Stimulated activated memory B cell treated with anti-CD40 and anti-IgM and Interleukin-4, amounts not matched to agents 10 μg/mL and 1 μg/mL and 100 μg/mL, for 72 hours (primary cell): ENCODE results near the gene ARHGEF10L.
A peak's percentile ranks its signal among the peaks of the same experiment; 100 is the strongest.

ENCODE experiments used
- ATAC-seq: fragments of 150-1000 bp; cut with Tn5 transposase; 2 replicates; pipeline ENCODE4 v1.10.0; 2021
- H3K27ac Mint-ChIP-seq: one replicate; pipeline ENCODE4 v1.8.0; 2022; ENCODE audit warnings: mild to moderate bottlenecking, mixed read lengths
- H3K27me3 Mint-ChIP-seq: one replicate; pipeline ENCODE4 v1.8.0; 2022; ENCODE audit warnings: mixed read lengths
- H3K36me3 Mint-ChIP-seq: one replicate; pipeline ENCODE4 v1.8.0; 2022; ENCODE audit warnings: mixed read lengths
- H3K4me1 Mint-ChIP-seq: one replicate; pipeline ENCODE4 v1.8.0; 2022; ENCODE audit warnings: mixed read lengths
- H3K4me3 Mint-ChIP-seq: one replicate; pipeline ENCODE4 v1.8.0; 2022; ENCODE audit warnings: mild to moderate bottlenecking, moderate library complexity, mixed read lengths
- H3K9me3 Mint-ChIP-seq: one replicate; pipeline ENCODE4 v1.8.0; 2022; ENCODE audit warnings: mixed read lengths

ARHGEF10L gene

DNA sequence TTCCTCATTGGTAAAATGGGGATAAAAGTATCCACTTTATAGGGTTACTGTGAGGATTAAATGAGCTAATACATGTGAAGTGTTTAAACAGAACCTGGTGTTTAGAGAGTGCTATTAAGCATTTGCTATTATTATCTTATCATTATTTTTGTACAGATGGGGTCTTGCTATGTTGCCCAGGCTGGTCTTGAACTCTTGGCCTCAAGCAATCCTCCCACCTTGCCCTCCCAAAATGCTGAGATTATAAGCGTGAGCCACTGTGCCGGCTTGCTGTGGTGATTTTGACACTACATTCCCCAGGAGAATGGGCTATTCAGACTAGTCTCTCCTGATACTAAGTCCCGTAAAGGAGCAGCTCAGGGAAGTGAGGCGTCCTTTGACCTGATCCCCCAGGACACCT, 6.3 kb upstream of the ARHGEF10L start:
- Mint-ChIP-seq H3K4me1 (peaks cover 28% of the 10 kb centered on the region), H3K36me3 (no peaks in the 10 kb centered on the region), H3K4me3 (no peak overlapping the region), H3K9me3 (no peaks in the 10 kb centered on the region), H3K27ac (no peak overlapping the region), H3K27me3 (peaks cover 9% of the 10 kb centered on the region)
- no peak for ATAC-seq

DNA sequence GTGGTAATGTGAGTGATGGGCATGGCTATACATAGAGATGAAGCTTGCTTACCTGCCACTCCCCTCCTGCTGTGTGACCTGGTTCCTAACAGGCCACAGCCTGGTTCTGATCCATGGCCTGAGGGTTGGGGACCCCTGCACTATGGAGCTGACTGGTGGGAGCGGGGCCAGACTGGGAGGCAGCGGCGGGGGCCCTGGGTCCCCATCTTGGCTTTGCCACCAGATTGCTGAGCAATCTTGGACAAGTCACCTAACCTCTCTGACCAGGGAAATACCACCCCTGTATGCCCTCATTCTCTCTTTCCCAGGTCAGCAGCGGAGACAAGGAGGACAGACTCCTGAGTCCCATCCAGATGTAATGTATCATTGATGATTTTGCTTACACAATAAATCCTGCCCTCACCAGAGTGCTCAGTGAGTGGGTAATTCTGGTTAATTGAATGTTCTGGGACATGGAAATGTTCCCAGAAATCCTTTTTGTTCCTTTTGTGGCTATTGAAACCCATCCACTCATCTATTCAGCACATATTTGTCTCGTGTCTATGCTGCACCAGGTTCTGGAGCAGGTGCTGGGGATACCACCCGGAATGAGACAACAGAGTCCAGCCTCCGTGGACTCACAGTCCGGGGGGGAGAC, 4.1 kb upstream of the ARHGEF10L start:
- no peaks in the 10 kb centered on the region for H3K36me3 Mint-ChIP-seq
- H3K9me3 Mint-ChIP-seq = no peaks in the 10 kb centered on the region
- peaks cover 40% of the 10 kb centered on the region for H3K4me1 Mint-ChIP-seq
- H3K27ac Mint-ChIP-seq = peak overlapping the region; percentile 52
- H3K4me3 Mint-ChIP-seq = no peak overlapping the region
- ATAC-seq = no peak
- H3K27me3 Mint-ChIP-seq = peaks cover 21% of the 10 kb centered on the region

DNA sequence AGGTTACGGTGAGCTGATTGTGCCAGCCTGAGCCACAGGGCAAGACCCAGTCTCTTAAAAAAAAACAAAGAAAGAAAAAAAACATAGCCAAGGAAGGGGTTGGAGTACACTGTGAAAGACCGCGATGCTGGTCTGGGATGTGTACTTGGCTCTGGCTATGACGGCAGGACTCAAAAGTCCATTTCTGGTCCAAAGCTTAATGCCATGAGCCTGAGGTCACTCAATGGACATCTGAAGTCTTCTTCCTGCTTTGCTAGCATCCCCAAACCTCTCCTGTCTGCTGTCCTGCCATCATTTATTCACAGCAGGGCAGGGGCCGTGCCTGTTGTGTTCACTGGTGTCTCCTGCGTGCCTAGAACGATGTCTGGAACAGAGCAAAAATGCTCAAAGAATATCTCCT, 1.5 kb upstream of the ARHGEF10L start:
- no peak for ATAC-seq
- Mint-ChIP-seq H3K4me1 (peaks cover 39% of the 10 kb centered on the region), H3K27ac (no peak overlapping the region), H3K36me3 (no peaks in the 10 kb centered on the region), H3K4me3 (no peak overlapping the region), H3K27me3 (peaks cover 35% of the 10 kb centered on the region), H3K9me3 (no peaks in the 10 kb centered on the region)

DNA sequence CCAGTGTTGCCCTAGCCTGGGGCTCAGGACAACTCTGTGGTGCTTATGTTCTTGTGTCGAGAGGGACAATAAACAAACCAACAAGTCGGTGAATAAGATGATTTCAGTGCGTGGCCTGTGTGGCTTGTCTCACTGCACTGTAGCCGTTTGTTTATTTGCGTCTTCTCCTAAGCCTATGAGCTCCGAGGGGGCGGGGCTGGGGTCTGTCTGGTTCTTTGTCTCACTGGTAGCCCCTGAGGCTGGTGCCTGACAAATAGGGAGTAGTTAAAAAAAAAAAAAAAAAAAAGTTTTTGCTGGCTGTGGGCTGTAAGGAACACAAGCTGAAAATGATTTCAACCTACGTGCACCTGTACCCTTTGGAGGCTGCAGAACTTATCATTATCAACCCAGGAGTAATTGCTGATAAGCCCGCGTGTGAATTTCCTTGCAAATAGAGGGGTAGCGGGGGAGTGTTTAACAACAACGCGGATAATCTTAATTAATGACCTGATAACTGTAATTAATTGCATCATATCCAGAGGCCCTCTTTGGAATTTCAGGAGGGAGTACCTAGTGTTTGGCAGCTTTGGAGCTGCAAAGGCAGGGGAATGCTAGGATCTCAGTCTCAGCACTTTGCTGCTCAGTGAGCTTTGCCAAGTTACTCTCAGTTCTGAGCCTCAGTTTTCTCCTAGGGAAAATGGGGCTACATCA, 925 bp upstream of the ARHGEF10L start:
- Mint-ChIP-seq H3K4me1 (peaks cover 39% of the 10 kb centered on the region), H3K27ac (peak overlapping the region; percentile 83), H3K4me3 (peak overlapping the region; percentile 84), H3K36me3 (no peaks in the 10 kb centered on the region), H3K9me3 (no peaks in the 10 kb centered on the region), H3K27me3 (peaks cover 35% of the 10 kb centered on the region)
- ATAC-seq = no peak

DNA sequence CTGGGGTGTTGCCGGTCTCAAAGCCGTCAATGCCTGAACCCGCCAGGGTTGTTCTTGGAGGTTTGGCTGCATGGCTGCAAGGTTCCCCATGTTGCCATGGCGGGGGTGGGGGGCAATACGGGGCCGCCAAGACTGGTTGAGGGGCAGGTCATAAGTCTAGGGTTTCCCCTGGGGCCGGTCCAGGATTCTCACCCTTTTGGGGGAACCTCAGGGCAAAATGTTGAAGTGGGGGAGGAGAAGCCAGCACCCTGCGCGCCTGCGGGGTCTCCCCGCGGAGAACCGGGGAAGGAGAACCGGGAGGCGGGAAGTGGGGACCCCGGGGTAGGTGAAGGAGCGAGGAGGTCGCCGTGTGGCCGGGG, 401 bp upstream of the ARHGEF10L start:
- Mint-ChIP-seq H3K36me3 (no peaks in the 10 kb centered on the region), H3K4me1 (peaks cover 39% of the 10 kb centered on the region), H3K27ac (peak overlapping the region; percentile 83), H3K9me3 (no peaks in the 10 kb centered on the region), H3K27me3 (peaks cover 35% of the 10 kb centered on the region), H3K4me3 (peak overlapping the region; percentile 84)
- ATAC-seq = no peak

DNA sequence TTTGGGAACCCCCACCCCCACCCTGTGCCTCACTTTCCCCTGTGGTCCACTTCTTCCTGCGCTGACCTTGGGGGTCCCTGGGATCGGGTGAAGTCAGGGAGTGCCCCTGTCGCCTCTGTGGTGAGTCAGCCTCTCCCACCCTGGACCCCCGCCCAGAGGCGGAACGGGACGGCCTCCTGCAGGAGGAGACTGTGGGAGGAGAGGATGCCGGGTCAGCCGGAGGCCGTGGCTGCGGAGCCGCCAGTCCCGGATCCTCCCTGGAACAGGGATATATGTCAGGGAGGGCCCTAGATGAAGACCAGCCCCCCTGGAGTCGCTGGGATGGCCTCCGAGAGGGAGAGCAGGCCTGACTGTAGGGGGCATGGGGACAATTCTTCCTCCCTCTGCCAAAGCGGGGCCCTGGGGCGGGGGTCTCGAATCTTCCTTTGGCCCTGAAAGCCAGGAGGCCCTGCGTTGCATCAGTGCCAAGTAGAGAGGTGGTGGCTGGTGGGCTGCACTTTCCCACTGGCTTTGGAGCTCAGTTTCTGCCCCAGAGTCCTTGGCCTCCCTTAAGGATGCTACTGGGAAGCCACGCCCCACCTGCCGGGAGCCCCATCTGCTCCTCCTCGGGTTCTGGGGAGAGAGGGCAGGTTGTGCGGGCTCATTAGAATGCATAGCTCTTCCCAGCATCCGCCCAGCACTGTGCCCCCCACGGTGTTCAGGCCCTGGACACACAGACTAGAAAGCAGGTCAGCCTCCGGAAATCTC, 930 bp downstream of the ARHGEF10L start:
- ATAC-seq = no peak
- Mint-ChIP-seq H3K27me3 (peaks cover 48% of the 10 kb centered on the region), H3K4me3 (peak overlapping the region; percentile 76), H3K9me3 (peaks cover 5% of the 10 kb centered on the region), H3K27ac (peak overlapping the region; percentile 70), H3K4me1 (peaks cover 38% of the 10 kb centered on the region), H3K36me3 (no peaks in the 10 kb centered on the region)

DNA sequence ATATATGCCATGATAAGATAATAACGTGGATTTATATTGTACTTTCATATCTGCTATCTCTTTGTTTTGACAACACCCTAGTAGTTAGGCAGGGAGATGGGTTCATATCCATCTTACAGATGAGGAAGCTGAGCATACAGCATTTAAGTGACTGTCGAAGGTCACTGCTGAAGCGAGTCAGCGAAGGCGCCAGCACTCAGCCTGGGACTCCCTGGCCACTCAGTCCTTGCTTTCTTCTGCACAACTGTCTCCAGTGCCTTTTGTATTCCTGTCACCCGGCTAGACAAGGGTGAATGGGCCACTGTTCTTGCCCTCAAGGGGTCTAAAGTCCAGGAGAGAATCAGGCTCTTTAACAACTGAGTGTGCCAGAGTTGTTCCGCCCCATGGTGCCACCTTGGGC, 3.1 kb downstream of the ARHGEF10L start:
- Mint-ChIP-seq H3K27ac (no peak overlapping the region), H3K4me3 (no peak overlapping the region), H3K27me3 (peaks cover 50% of the 10 kb centered on the region), H3K36me3 (no peaks in the 10 kb centered on the region), H3K4me1 (peaks cover 23% of the 10 kb centered on the region), H3K9me3 (peaks cover 5% of the 10 kb centered on the region)
- ATAC-seq = no peak

DNA sequence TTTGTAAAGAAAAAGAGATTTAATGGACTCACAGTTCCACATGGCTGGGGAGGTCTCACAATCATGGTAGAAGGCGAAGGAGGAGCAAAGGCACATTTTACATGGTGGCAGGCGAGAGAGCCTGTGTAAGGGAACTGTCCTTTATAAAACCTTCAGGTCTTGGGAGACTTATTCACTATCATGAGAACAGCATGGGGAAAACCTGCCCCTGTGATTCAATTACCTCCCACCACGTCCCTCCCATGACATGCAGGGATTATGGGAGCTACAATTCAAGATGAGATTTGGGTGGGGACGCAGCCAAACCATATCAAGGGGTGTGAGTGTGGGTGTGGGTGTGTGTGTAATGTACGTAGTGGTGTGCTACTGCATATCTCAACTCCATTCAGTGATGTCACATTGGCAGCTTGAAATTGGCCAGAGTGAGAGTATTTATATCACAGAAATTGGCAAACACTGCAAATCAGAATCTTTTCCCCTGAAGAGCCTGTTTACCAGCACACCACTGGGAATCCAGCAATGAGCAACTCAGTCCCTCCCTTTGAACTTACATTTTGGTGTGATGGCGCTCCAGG, 5.4 kb downstream of the ARHGEF10L start:
- Mint-ChIP-seq H3K4me1 (peaks cover 13% of the 10 kb centered on the region), H3K36me3 (no peaks in the 10 kb centered on the region), H3K4me3 (no peak overlapping the region), H3K9me3 (peaks cover 5% of the 10 kb centered on the region), H3K27me3 (peaks cover 39% of the 10 kb centered on the region), H3K27ac (no peak overlapping the region)
- ATAC-seq = no peak

DNA sequence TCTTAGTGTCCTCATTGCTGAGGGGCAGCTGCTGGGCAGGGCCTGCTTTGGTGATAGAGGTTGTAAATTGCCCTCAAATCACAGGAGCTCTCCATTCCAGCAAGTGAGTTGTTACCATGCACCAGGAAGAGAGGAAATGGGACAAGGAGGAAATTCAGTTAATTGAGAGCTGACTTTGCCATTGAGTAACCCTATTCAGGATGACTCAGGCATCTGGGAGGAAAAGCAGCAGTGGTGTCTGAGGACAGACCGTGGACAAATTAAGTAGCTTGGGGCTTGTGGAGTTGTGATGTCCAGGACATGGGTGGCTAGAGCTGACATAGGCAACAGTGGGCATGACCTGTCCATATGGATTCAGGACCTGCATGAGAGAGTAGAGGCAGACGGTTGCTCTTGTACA, 5.9 kb downstream of the ARHGEF10L start:
- H3K27ac Mint-ChIP-seq = no peak overlapping the region
- ATAC-seq = no peak
- H3K27me3 Mint-ChIP-seq = peaks cover 39% of the 10 kb centered on the region
- peaks cover 5% of the 10 kb centered on the region for H3K9me3 Mint-ChIP-seq
- peaks cover 9% of the 10 kb centered on the region for H3K4me1 Mint-ChIP-seq
- no peak overlapping the region for H3K4me3 Mint-ChIP-seq
- no peaks in the 10 kb centered on the region for H3K36me3 Mint-ChIP-seq

DNA sequence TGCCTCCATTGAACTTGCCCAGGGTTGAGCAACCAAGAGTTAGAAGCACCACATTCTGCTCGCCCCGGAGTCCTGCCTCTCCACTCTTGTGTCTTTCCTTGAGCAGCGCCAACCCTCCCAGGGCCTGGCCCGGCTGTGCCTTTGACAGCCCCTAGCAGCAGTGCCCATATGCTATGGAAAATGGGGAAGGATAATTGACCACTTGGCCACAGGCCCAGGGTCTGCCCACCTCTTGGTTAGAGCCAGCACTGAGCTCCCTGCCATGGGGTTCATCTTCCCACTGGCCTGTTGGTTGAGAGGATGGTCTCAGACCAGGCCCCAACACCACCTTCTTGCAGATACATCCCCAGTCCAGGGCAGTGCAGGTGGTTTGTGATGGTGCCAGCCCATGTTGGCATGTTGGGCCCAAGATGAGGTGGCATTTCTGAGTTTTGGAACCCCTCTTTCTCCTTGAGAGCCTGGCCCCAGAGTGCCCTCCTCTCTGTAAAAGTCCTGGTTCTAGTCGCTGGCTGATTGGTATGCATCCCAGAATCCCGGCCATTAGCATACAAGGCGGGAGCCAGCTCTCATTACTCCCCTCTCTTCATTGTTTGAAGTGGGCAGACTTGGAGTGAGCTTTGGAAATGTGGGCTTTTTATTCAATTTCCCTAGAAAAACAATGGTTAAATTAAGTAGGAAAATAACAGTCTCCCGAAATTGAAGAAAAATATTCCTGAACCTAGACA, 7.6 kb downstream of the ARHGEF10L start:
- Mint-ChIP-seq H3K36me3 (no peaks in the 10 kb centered on the region), H3K4me3 (no peak overlapping the region), H3K4me1 (peaks cover 11% of the 10 kb centered on the region), H3K27ac (no peak overlapping the region), H3K27me3 (peaks cover 41% of the 10 kb centered on the region), H3K9me3 (peaks cover 5% of the 10 kb centered on the region)
- ATAC-seq = no peak

DNA sequence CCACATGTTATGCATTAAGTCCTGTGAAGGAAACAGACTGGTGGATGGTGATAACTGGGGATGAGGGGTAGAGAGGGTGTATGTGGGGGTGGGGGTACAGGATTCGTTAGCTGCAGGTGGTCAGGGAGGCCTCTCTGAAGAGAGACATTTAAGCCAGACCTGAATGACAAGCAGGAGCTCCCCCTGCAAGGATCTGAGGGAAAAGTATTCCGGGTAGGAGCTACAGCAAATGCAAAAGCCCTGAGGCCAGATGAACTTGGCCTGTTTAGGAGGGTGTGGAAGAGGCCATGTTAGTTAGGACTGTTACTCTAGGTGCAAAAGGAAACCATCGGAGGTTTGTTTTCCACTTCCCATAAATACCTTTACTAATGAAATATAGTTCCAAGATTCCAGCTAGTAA, 9.9 kb downstream of the ARHGEF10L start:
- ATAC-seq = no peak
- no peaks in the 10 kb centered on the region for H3K36me3 Mint-ChIP-seq
- no peak overlapping the region for H3K4me3 Mint-ChIP-seq
- H3K27ac Mint-ChIP-seq = no peak overlapping the region
- peaks cover 39% of the 10 kb centered on the region for H3K27me3 Mint-ChIP-seq
- peaks cover 5% of the 10 kb centered on the region for H3K9me3 Mint-ChIP-seq
- peaks cover 11% of the 10 kb centered on the region for H3K4me1 Mint-ChIP-seq

DNA sequence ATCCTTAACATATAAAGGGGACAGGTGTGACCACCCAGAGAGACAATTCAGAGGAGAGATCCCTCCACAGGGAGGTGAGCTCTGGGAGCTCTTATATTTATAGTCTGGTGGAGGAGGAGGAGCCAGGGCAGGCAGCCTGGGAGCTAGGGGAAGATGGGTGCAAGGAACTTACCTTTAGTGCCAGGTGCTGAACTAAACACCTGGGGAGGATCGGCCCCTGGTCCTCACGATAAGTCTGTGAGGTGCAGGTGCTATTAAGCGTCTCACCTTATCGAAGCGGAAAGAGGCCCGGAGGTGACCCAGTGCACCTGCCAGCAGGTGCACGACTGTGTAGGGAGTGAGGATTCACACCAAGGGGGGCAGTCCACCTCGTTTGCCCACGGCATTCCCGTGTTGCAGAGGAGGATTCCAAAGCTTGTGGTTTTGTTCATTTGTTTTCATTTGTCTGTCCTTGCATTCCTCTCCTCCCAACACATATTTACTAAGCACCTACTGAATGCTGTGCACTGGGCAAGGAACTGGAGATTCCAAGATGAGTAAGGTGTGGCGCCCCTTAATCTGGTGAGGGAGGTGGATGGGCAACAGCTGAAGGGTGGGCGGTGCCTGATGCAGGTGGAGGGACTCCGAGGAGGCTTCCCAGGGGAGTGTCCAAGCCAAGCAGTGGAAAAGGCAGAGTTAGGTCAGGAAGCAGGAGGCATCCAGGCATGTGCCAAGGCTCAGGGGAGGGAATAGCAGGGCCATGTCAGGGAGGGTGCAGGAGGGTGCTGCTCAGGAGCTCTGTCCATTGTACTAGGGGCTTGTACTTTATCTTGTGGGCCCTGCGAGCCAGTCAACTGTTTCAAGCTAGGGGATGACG, 11.5 kb downstream of the ARHGEF10L start:
- Mint-ChIP-seq H3K27ac (no peak overlapping the region), H3K4me3 (no peak overlapping the region), H3K36me3 (no peaks in the 10 kb centered on the region), H3K9me3 (no peaks in the 10 kb centered on the region), H3K27me3 (peaks cover 26% of the 10 kb centered on the region), H3K4me1 (peaks cover 11% of the 10 kb centered on the region)
- ATAC-seq = no peak

DNA sequence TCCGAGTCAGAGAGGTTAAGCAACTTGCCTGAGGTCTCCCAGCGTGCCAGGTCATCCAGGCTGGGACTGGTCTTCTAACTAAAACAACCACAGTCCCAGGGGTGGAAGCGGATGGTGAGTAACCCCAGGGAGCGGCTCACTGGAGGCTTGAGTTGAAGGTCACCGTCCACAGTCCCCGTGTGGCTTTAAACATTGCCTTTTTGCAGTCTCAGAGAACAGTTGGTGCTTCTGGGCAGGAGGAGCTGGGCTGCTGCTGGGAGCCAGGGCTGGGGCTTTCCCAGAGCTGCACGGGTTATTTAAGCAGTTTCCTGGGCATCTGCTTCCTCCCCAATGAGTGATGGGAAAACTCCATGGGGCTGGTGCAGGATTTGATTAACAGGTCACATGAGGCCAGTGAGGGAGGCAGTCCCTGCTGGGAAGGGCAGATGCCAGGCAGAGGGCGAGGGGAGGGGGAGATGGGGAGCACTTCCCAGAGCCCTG, 12.3 kb downstream of the ARHGEF10L start:
- Mint-ChIP-seq H3K9me3 (no peaks in the 10 kb centered on the region), H3K4me3 (no peak overlapping the region), H3K27me3 (peaks cover 26% of the 10 kb centered on the region), H3K27ac (no peak overlapping the region), H3K36me3 (no peaks in the 10 kb centered on the region), H3K4me1 (peaks cover 11% of the 10 kb centered on the region)
- ATAC-seq = no peak

DNA sequence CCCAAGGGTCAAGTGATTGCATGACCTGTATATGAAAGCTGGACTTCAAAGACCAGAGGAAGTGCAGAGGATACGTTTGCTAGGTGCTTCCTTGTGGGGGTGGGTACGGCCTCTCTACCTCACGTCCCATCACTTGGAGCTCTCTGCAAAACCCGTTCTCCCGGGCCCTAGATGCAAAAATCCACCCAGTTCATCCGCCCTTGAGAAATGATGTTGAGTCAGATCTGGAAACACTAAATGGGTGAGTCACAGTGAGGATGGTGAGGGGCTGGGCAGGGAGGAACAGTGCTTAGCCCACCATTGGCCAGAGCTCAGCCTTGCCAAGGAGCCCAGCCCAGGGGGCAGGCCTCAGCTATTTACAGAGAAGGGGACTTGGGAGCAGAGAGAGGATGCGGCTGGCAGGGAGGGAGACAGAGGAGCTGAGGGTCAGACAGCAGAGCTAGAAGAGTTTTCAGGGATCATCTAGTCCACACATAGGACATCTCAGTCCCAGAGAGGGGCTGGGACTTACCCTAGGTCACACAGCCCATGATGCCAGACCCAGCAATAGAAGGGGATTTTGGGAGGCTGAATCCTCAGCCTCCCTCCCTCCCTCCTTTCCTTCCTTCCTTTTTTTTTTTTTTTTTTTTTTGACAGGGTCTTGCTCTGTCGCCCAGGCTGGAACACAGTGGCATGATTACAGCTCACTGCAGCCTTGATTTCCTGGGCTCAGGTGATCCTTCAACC, 14.6 kb downstream of the ARHGEF10L start:
- peak; percentile 21 for ATAC-seq
- H3K27ac Mint-ChIP-seq = no peak overlapping the region
- peaks cover 11% of the 10 kb centered on the region for H3K4me1 Mint-ChIP-seq
- peaks cover 26% of the 10 kb centered on the region for H3K27me3 Mint-ChIP-seq
- no peaks in the 10 kb centered on the region for H3K9me3 Mint-ChIP-seq
- no peak overlapping the region for H3K4me3 Mint-ChIP-seq
- H3K36me3 Mint-ChIP-seq = no peaks in the 10 kb centered on the region
